ENCODE measurements around the gene RTL10.

RTL10 gene

DNA sequence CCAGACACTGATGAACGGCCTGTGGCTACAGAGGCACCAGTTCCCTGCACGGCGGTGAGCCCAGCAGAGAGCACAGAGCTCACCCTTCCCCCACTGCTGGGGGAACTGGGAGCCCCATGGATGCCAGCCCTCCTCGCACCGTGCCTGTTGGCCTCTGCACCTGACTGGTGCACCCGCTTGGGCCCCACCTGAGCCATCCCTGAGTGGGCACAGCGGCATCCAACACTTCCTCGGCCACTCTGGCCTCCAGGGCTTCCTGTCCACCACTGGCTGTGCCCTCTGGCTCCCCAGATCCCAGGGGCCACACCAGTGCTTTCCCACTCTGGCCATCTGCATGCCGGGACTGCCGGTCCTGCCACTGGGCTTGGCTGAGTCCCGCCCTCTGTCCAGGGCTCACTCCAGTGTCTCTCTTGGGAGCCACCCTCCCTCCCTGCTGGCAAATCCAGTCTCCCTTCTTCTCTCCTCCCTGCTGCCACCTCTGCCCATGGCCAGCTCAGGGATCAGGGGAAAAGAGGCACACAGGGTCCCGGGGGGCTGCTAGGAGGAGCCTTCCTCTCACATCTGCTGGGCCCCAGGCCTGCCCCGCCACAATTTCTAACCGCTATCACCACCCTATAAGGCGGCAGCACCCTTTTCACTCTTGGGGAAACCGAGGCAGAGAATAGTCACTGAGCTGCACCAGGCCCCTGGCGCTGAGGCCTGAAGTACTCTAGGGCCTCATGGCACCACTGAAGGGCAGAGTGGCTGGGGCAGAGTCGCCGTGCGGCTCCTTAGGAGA is 33.0 kb downstream of the RTL10 start:
- no peak for DNase-seq

DNA sequence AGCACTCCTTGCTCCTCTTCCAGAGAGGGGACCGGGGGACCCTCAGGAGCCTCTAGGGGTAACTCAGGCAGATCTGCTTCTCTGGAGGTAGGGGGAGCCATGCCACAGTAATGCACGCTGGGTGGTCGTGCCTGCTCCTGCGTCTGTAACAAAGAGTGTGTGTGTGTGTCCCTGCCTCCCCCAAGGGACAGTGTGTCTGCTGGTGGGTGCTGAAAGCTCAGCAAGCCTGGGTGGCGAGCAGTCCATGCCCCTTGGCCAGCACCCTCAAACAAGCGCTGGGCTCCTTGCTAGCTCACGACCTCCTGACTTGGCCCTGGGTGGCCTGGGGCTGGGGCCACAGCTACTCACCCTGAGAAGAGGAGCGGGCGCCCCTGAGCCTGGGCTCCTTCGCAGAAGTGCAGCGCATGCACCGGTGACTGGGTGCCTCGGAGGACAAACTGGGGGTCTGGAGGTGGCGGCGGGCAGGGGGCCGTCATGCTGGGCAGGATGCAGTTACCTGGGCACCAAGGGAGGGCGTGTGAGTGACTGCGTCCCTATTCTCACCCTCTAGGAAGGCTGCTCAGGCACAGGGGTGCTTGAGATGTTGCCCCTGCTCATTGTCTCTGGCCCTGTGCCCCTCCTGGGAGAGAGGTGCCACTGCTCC is 33.7 kb downstream of the RTL10 start:
- DNase-seq: no peak

DNA sequence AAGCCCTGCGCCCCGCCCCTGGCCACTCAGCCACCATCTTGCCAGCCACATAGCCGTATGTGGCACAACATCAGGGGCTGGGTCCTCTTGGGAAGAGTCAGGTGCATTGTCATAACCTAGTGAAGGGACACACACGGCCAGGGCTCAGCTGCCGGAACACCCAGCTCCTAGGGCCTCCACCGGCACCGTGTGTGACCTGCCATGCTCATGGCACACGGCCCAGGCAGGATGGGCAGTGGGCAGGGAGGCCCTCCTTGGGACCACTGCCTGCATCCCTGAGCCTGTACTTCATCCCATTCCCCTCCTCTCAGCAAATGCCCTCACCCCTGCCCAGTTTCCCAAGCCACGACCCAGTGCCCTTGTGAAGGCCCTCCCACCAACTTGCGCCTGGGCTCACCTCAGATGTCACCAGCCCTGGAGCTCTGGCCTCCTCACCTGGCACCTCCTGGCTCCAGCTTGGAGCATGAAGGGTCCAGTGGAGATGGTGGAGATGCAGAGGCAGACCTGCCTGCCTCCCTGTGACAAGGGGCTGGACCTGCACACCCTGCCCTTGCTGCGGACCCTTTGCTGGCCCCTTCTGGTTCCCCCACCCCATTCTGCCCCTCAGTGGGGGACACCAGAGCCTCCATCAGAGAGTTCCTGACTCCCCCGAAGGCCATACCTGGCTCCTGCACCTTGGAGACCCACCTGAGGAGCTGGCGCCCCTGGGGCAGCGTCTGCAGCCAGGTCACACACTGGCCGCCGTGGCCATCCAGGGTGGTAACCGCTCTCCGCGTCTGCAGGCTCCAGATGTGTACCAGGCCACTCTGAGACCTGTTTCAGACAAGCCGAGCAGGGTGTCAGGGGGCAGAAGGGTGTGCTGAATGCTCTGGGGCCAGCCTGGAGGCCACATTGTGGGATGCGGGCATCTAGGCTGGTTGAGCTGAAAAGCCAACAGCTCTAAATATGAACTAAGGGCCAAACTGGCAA is 34.5 kb downstream of the RTL10 start:
- DNase-seq: no peak

DNA sequence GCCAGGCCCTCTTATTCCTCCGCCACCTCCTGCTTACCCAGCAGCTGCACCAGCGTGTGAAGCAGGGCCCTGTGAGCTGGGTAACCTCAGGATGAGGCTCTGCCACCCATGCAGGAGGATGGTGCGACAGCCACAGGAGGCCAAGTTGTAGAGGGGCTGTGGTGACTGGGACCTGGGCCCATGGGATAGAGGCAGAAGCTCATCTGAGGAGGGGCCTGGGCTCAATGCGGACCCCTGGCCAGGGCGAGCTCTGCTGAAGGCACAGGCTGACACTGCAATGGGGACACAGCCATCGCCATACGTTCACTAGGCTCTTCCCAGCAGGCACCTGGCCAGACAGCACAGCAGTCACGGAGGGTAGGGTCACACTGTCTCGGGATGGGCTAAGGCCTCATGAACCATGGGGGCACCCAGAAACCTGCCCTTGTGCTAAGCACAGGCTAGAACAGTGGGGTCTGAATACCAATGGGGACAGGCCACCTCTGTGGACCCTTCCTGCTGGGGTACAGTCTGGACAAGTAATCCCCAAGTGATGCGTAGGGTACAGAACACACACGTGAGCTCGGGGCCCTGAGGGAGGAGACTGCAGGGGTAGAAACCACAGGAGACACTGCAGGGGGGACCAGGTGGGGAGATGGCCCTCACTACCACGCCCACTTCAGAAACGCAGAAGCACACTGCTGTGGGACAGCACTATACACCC is 35.3 kb downstream of the RTL10 start:
- DNase-seq: no peak

DNA sequence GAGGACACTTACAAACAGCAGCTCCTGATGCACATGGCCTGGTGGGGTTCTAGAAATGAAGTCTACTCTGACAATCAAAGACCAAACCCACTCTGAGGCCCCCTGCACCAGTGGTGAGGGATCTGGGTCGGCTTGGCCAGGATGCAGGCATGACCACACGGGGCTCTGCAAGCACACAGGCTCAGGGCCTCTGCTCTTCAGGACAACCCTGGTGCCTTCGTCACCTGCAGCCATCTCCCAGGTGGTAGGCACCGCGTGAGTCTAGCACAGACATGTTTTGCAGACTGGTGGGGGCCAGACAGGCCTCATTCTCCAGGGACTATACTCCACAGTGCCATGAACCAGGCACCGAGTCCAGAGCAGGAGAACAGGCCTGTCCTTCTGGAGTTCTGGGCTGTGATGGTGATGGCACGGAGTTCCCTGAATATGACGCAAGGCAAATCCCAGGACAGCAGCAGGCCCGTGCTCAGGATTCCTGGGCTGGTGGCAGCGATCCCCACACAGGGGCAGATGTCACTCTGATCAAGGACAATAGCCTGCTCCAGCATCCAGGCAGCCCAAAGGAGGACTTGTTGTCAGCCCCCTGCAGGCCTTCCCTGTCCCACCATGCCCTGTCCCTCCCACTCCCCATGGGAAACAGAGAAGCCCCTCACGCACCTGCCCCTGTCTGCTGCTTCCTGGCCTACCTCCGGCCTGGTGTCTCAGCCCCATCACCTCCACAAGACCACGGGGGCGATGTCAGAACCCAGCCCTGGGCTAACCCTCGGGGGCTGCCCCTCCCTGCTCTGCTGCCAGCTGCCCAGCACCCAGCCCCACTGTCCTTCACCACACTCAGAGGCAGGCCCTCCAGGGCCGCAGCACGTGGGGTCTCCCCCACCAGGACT is 36.1 kb downstream of the RTL10 start:
- no peak for DNase-seq

DNA sequence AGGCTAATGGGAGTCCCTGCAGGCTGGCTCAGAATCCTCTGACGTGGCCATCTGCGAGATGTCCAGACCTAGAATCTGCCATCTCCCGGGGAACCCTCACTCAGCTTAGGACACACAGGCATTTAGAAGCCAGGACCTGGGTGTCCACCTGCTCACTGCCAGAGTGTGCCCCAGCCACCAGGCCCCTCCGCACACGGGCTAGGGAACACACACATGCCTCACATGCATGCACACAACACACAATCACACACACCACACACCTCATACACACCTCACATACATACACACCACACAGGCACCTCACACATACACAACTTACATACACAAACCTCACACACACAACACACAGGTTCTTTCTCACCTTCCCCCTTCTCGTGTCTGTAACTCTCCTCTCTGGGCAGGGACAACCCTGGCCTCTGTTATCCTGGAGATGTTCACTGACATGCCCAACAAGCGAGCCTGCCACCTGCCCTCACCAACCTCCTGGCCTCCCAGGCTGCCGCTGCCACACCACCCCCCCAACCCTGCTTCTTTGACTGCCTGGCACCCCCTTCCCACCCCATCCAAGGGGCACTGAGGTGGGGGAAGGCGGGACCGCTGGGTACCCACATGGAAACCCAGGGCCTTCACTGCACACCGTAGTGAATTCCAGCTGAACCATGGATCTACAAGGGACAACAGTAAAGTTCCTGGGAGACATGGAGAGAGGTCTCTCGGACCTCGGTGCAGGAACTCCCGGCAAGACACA is 38.1 kb downstream of the RTL10 start:
- DNase-seq: no peak

DNA sequence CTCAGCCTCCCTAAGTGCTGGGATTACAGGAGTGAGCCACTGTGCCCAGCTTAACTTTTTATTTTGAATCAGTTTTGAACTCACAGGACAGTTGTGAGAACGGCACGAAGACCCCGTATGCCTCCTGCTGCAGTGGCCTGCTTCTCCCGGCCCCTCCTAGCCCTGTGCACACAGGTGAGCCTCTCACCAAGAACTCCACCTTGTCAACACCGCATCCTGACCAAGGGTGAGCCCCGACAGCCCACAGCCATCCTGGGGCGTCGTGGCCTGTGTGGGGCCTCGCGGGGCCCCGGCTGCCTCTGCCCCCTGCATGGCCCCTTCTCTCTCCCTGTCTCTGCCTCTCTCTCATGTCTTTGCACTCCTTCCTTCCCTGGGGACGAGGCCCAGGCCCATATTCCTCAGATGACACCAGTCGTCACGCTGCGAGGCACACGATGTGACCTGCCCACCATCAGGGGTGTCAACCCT is 38.8 kb downstream of the RTL10 start:
- no peak for DNase-seq

DNA sequence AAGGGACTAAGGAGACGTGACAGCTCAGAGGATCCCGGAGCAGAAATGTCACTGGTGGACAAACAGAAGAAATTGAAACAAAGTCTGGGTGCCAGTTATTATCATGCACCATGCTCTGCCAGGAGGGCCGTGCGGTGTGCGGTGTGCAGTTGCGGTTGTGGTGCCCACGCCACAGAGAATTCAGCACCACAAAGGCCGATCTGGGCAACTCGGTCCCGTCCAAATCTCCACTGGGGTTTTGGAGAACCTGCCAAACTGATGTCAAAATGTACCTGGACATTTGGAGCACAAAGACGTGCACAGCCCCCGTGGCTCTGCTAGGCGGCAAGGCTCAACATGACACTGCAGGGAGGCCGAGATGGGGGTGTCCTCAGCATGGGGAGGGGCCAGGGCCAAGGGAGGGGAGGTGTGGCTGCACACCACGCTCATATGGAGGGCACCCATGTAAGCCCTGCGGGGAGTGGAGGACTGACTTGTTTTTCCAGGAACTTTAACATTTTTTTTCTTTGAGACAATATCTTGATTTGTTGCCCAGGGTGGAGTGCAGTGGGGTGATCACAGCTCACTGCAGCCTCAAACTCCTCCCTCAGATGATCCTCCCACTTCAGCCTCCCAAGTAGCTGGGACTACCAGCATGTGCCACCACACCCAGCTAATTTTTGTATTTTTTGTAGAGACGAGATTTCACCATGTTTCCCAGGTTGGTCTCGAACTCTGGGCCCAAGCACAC is 39.4 kb downstream of the RTL10 start:
- no peak for DNase-seq

DNA sequence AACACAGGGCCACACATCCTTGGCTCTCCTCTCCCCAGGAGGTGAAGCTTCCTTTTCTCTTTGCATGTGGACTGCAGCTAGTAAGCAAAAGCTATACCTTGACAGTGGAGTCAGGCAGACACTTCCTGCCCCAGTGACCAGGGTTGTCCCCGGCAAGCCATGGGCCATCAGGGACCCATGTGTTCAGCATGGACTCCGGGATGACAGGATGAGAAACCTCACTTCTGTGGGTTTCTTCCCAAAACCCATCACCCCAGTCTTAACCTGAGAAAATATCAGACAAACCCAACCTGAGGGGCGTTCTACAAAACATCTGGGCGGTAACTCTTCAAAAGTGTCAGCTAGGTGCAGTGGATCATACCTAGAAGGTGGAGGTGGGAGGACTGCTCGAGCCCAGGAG is 40.2 kb downstream of the RTL10 start:
- DNase-seq: no peak

DNA sequence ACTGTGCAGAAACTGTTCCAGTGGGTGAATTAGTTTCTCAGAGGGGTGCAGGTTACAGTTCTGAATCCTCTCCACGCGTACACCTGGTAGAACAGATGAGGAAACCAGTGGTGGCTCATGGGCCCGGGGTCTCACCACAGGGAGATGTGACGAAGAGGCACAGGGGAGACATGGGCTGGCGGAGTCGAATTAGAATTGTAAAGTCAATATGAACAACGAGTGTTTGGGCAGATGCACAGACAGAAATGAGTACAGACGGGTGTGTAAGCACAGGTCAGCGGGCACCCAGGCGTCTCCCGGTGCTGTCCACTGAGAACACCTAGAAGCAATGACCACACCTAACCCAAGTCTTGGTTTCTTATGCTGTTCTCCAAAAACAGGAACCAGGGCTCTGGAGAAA is 41.8 kb downstream of the RTL10 start:
- DNase-seq: no peak

DNA sequence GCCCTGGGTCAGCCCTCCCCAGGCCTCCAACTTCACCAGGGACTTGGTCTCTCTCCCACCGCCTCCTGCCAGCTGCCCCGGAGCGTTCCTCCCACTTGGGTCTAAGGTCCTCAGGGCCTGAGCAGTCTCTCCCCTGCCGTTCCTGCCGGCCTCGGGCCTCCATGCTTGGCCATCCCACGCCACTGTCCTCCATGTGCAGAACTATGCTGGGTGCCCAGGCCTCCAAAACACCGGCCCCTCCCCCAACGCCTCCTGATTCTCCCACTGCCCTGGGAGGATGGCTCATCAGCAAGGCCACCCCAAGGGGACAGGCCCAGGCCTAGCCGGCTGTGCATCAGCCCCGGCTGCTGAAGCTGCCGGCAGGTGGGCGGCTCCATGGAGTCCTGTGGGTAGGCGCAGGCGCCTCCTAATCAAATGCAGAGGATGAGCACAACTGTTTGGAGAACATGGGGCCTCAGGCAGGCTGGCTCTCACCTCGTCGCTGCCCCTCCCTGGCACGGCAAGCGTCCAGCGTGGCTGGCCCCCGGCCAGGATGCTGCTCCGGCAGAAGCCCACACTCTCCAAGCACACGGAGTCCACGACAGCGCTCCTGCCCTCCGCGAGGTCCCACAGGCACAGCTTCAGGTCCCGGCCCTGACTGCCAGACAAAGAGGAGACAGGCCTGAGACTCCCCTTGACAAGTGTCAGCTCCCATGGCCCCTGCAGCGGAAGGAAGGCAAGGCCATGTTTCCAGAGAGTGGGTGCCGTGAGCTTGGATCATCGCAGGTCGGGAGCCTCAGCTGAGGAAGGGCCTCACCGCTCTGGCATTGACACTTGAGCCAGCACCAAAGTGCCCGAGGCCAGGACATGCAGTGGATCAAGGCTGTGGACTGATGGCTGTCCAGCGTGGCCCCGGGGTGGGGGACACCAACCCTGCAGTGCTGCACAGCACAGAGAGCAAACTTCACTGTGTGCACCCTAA is 42.6 kb downstream of the RTL10 start:
- DNase-seq: no peak

DNA sequence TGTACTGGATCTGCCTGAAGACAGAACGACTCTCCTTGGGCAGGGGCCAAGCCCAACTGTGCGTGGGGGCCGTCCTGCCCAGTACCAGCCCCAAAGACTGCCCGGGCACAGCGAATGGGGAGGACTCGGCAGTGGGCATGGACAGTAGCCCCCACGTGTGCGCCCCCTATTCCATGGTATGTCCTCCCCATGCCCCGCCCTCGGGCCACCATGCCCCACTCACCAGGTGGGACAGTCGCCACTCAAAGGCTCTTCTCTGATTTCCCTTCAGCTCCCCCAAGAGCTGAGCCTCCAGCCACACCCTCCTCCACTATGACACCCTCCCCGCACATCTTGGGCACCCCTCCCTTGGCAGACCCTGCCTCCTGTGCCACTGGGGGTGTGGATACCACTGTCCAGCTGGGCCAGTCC is 43.5 kb downstream of the RTL10 start:
- no peak for DNase-seq

DNA sequence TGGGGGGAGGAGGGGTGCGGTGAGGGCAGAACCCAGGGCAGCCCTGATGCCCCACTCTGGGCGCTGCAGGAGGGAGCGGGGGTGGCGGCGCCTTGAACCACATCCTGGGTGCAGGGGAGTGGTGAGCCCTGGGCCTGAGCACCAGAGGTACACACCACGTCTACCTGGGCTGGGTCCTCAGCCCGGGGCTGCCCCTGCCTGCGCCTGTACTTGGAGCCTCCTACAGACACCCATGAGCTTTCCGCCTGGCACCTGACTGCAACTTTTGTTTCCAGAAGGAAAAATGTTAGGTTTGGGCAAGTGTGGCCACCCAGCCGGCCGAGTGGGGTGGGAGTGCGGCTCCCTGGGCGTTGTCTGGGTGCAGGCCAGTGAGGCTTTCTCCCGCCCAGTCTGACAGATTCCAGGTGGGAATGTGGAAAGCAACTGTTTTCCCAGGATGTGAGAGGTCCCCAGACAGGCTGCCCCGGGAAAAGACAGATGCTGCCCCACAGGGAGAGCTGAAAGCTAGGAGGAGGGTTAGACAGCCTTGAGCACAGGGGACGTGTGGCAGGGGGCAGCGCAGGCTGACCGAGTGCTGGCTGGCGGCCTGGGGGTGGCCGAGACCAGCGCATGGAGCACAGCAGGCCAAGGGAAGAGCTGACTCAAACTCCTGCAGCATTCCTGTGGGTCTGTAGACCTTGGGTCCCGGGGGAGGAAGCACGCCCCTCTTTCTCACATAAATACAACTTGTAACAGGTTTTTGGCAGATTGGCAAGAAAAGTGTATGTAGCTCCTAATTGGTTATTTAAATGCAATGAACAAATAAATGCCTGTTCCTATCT is 44.1 kb downstream of the RTL10 start:
- DNase-seq: no peak

DNA sequence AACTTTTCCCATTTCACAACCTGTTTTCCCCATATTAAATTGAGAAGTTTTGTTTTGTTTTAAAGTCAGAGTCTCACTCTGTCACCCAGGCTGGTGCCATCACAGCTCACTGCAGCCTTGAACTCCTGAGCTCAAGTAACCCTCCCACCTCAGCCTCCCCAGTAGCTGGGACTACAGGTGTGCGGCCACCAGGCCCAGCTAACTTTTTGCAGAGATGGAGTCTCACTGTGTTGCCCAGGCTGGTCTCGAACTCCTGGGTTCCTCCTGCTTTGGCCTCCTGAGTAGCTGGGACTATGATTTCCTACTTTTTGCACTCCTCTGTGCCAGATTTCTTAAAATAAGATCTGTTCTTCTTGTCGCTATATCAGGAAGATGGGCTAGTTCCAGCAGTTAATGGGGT is 44.9 kb downstream of the RTL10 start:
- no peak for DNase-seq

DNA sequence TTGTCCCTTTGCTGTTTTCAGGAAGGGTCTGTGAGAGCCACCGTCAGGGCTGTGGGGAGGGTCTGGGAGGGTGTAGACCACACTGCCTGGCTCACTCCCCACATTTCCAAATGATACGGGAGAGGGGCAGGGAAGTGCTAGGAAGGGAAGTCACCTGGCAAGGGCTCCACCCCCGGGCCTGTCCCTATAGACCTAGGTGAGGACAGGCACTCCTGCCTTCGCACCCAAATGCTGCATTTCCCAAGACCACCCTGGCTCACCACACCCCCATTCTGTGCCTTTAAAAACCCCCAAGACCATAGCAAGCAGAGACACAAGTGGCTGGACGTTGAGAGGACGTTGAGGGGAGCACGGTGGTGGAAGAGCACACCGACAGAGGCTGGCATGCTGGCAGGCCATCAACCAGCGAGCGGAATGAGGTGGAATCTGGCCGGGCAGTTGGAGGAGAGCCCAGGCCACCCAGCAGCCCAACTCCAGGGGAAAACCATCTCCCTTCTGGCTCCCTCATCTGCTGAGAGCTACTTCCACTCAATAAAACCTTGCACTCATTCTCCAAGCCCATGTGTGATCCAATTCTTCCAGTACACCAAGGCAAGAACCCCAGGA is 45.7 kb downstream of the RTL10 start:
- DNase-seq: no peak

DNA sequence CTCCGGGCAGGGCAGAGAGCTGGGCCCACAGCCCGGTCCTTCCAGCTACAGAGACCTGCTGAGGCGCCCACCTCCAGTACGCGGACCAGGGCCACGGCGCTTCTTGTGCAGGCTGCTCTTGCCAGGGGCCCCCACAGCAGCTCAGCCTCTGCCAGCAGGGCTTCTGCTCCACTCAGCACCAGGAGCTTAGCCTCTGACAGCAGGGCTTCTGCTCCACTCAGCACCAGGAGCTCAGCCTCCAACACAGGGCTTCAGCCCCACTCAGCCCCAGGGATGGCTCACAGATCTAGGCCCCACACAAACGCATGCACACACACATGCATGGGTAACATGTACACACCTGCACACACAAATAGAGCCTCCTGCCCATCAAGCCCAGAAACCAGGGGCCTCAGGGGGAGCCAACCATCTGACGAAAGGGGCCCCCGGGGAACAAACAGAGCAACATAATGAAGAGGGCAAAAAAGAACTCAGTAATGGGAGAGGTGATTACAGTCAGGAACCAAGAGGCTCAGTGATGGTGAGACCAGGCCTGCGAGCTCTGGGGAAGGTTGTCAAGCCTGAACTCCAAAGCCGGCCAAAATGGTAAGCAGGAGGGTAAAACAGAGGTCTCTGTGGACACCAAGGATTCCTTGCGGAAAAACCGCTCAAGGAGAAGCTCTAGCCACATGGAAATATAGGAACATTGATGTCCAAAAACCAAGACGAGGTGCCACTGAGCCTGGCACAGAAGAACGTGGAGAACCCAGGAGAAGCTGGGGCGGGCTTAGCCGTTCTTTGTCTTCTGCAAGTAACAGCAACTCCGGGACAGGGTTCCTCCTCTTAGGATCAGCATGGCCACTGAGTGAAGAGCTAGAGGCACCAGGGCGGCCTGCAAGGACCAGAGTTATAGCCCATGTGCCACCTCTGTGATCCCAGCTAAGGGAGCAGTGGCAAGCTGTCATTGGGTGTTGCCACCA is 46.5 kb downstream of the RTL10 start:
- no peak for DNase-seq
